Measurements from ENCODE around the gene RBAK. TPM values are rescaled to one million over a fixed set of nuclear protein-coding genes. Genes with fewer than 3 reads are reported as not detected.
"Not testable (repeated sequence)": the region's sequence is repeated elsewhere in the genome, so short reads cannot be mapped to it uniquely, and the experiment has no call there.

Gene RBAK
- total and polyA plus RNA-seq, 2 of the 4 experiments (the other 2 are of a cell fraction) = 2.8 to 8.1 TPM

GRCh38 chr7:5023626-5024025 lies 22.0 kb upstream of the RBAK start:
- H3K14ac ChIP-seq (replicated peaks; ENCODE audit: low read depth, low read length); H3K56ac ChIP-seq (ENCODE audit: extremely low read depth, insufficient read depth, low read length); H3K4ac ChIP-seq (ENCODE audit: low read depth, low read length); H3K4me1 ChIP-seq (ENCODE audit: control insufficient read depth, insufficient read depth, low read length); DNase-seq; H4K20me1 ChIP-seq (ENCODE audit: insufficient read depth, low read length); H3K27me3 ChIP-seq (ENCODE audit: control insufficient read depth, insufficient read depth, low read length); H2AFZ ChIP-seq (replicated peaks; ENCODE audit: low read length, poor library complexity); H3K18ac ChIP-seq (ENCODE audit: low read depth, low read length); CTCF ChIA-PET; H2AK5ac ChIP-seq (ENCODE audit: low read depth, low read length); H2BK20ac ChIP-seq (ENCODE audit: low read depth, low read length); H3K9me1 ChIP-seq (ENCODE audit: insufficient read depth, low read length); intact Hi-C loops (cut with micrococcal nuclease); H3K9me3 ChIP-seq (ENCODE audit: control insufficient read depth, insufficient read depth, low read length); H3K23ac ChIP-seq (ENCODE audit: low read depth, low read length); H3K4me3 ChIP-seq (ENCODE audit: insufficient read depth, low read depth, low read length); H2BK5ac ChIP-seq (ENCODE audit: low read depth, low read length, poor library complexity, severe bottlenecking); H4K8ac ChIP-seq (ENCODE audit: low read depth in 2 of 2, low read length in 2 of 2); H2AK9ac ChIP-seq (replicated peaks; ENCODE audit: low read depth, low read length, poor library complexity); dilution Hi-C loops (cut with HindIII; ENCODE audit: low sequenced_read_pairs, unreplicated experiment); H3K27ac ChIP-seq (ENCODE audit: insufficient read depth, low read length); H3K79me1 ChIP-seq (ENCODE audit: low read depth in 1 of 2, low read length in 2 of 2); H2BK120ac ChIP-seq (ENCODE audit: low read depth, low read length); BruUV-seq (replicated peaks); H3K36me3 ChIP-seq (ENCODE audit: control insufficient read depth, insufficient read depth, low read length); H4K5ac ChIP-seq (ENCODE audit: low read depth, low read length); H3K4me2 ChIP-seq (ENCODE audit: low read depth, low read length); H3K9ac ChIP-seq (ENCODE audit: low read depth, low read length); H2BK15ac ChIP-seq (ENCODE audit: low read depth, low read length); in situ Hi-C loops (cut with MboI; ENCODE audit: low sequenced_read_pairs); H4K91ac ChIP-seq (ENCODE audit: insufficient read depth, low read depth, low read length); POLR2A ChIA-PET (ENCODE audit: unreplicated experiment); ATAC-seq (ENCODE audit: low read depth): not testable (repeated sequence)
- 100% methylated on average over 3 of the region's 12 CpGs; no CpG with 5 or more reads in 1 of the 2 experiments for WGBS, 2 experiments (ENCODE audit: extremely low coverage in 2 of 2, insufficient read length in 1 of 2)

- H3K4me3 ChIP-seq (ENCODE audit: insufficient read depth, low read depth, low read length); H3K18ac ChIP-seq (ENCODE audit: low read depth, low read length); H2BK120ac ChIP-seq (ENCODE audit: low read depth, low read length); H3K79me1 ChIP-seq (ENCODE audit: low read depth in 1 of 2, low read length in 2 of 2); H2AFZ ChIP-seq (replicated peaks; ENCODE audit: low read length, poor library complexity); H3K9me1 ChIP-seq (ENCODE audit: insufficient read depth, low read length); H2BK20ac ChIP-seq (ENCODE audit: low read depth, low read length); H3K9ac ChIP-seq (ENCODE audit: low read depth, low read length); POLR2A ChIA-PET (ENCODE audit: unreplicated experiment); CTCF ChIA-PET; intact Hi-C loops (cut with micrococcal nuclease); H2BK5ac ChIP-seq (ENCODE audit: low read depth, low read length, poor library complexity, severe bottlenecking); H4K8ac ChIP-seq (ENCODE audit: low read depth in 2 of 2, low read length in 2 of 2); H3K36me3 ChIP-seq (ENCODE audit: control insufficient read depth, insufficient read depth, low read length); H2AK9ac ChIP-seq (replicated peaks; ENCODE audit: low read depth, low read length, poor library complexity); H3K4me2 ChIP-seq (ENCODE audit: low read depth, low read length); H3K56ac ChIP-seq (ENCODE audit: extremely low read depth, insufficient read depth, low read length); H3K23ac ChIP-seq (ENCODE audit: low read depth, low read length); H2BK15ac ChIP-seq (ENCODE audit: low read depth, low read length); H4K20me1 ChIP-seq (ENCODE audit: insufficient read depth, low read length); H3K27me3 ChIP-seq (ENCODE audit: control insufficient read depth, insufficient read depth, low read length); H3K4ac ChIP-seq (ENCODE audit: low read depth, low read length); H3K4me1 ChIP-seq (ENCODE audit: control insufficient read depth, insufficient read depth, low read length); H4K91ac ChIP-seq (ENCODE audit: insufficient read depth, low read depth, low read length); H3K27ac ChIP-seq (ENCODE audit: insufficient read depth, low read length); H3K14ac ChIP-seq (replicated peaks; ENCODE audit: low read depth, low read length); H3K9me3 ChIP-seq (ENCODE audit: control insufficient read depth, insufficient read depth, low read length); dilution Hi-C loops (cut with HindIII; ENCODE audit: low sequenced_read_pairs, unreplicated experiment); H4K5ac ChIP-seq (ENCODE audit: low read depth, low read length); BruUV-seq (replicated peaks); H2AK5ac ChIP-seq (ENCODE audit: low read depth, low read length); in situ Hi-C loops (cut with MboI; ENCODE audit: low sequenced_read_pairs): not testable (repeated sequence)
- DNase-seq = peak; percentile 68
- ATAC-seq (ENCODE audit: low read depth) = peak; percentile 61
- WGBS, 2 experiments (ENCODE audit: extremely low coverage in 2 of 2, insufficient read length in 1 of 2) = no CpG with 5 or more reads among the region's 14 CpGs
These were observed 17.8 kb upstream of the RBAK start for GRCh38 chr7:5027796-5028410.

Measured in IMR-90 (cell line).